HTERT RPE-1 (cell line): ENCODE results near the gene PGLYRP2.
"Not testable (repeated sequence)": the region's sequence is repeated elsewhere in the genome, so short reads cannot be mapped to it uniquely, and the experiment has no call there.

Source experiments
- in situ Hi-C: fragments of 300-500 bp; cut with MboI; formaldehyde crosslinking; loops from 4 replicates; pipeline ENCODE4 v1.14.3; 2020; ENCODE audit warnings: low sequenced_read_pairs

PGLYRP2 gene

DNA sequence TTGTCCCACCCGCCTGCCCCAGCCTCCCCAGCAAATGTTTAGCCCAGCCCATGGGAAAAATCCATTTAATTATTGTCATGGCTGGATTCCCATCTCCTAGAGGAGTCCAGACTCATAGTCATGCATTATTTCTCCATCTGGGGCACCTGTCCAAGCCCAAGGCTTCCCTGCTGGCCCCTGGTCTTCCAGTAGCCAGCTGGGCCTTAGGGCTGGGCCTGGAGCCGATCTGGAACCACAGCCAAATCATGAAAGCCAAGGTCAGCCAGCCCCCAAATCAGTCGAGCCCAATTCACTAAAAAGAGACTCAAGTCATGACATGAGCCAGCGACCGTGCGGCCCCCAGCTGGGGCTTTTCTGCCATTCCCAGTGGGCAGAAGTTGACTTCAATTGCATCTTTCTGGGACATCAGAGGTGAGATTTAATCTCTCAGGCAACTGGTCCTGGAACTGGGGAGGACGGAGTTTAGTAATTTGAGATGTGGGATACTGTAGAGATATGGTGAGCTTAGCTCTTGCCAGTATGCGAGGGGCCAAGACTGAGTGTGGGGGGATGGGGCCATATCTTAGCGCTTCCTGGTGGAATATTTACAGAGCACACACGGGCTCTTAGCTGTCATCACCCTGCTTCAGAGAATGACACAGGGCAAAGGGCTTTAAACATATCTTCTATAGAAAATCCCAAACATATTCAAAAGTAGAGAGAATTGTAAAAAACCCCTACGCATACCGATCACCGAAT, 9.4 kb upstream of the PGLYRP2 start:
- in situ Hi-C loops = no loop called here

DNA sequence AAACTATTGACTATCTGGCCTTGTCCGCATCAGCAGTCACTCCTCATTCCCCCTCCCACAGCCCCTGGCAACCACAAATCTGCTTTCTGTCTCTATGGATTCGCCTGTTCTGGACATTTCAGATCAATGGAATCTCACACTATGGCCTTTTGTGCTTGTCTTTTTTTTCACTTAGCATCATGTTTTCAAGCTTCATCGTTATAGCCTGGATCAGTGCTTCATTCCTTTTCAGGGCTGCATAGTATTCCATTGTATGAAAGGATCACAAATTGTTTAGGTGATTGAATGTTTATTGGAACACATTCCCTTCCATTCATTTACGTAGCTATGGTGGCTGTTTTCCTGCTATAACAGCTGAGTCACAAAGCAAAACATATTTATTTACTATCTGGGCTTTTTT, 7.7 kb upstream of the PGLYRP2 start:
- in situ Hi-C loops = no loop called here

DNA sequence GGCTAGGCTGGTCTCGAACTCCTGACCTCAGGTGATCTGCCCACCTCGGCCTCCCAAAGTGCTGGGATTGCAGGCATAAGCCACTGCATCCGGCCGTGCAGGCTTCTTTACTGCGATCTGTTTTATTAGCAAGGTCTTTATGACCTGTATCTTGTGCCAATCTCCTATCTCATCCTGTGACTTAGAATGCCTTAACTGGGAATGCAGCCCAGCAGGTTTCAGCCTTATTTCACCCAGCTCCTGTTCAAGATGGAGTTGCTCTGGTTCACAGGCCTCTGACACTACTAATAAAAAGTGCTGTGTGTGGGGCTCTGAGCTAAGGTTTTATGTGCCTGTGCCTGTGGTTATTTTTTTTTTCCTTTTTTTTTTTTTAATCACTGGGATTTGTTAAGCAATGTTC, 6.5 kb upstream of the PGLYRP2 start:
- in situ Hi-C loops = not testable (repeated sequence)

DNA sequence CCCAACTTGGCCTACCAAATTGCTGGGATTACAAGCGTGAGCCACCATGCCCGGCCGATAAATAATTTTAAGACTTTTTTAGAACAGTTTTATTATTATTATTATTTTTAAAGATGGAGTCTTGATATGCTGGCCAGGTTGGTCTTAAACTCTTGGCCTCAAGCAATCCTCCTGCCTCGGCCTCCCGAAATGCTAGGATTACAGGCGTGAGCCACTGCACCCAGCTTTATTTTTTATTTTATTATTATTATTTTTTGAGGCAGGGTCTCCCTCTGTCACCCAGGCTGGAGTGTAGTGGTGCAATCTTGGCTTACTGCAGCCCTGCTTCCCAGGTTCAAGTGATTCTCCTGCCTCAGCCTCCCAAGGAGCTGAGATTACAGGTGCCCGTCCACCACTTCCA, 1.7 kb upstream of the PGLYRP2 start:
- in situ Hi-C loops = not testable (repeated sequence)

DNA sequence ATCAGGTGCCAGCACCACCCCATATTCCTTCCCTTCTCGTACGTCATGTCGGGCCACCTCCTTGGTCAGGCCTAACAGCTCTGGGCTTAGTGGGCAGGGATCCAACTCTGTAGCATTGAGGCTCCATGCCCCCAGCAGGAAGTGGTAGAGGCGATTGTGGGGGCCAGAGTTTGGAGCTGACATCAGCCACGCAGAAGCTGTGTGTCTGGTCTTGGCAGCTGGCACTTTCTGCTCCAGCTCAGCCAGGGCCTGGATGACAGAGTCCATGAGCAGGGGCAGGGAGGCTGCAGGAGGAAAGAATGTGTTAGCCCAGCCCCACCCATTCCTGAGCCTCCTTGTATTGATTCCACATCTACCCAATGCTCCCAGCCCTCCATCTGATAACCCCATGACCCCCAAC, 3.0 kb downstream of the PGLYRP2 start:
- in situ Hi-C loops = no loop called here

DNA sequence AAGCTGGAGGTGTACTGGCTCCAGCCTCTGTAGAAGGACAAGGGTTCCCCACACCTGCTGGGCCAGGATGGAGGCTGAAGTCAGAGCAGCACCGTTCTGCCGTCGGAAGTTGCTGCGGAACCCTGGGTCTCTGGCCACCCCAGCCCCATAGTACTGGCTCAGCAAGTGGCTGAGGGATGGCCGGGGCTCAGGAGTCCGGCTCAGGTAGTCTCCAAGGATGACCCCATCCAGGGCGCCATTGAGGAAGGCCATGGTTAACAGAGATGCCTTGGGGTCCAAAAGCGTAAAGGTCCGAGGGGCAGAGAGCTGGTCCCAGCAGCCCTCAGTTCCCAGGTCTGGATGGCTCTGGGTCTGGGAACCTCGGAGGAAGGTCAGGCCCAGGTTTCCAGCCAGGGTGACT, 3.7 kb downstream of the PGLYRP2 start:
- in situ Hi-C loops = no loop called here

DNA sequence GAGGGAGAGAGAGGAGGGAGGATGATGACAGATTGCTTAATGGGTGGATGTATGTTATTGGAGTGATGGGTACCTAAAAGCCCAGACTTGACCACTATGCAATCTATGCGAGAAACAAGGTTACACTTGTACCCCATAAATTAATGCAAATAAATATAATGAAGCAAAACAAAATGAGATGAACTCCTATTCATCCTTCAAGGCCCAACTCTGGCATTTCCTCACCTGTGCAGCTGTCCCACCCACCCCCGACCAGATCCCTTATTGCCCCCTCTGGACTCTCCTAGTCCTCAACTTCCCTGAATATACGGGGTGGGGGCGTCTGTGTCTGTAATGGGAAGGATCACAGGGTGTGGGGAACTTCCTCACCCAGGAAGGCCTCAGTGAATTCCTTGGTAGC, 4.1 kb downstream of the PGLYRP2 start:
- in situ Hi-C loops = no loop called here

DNA sequence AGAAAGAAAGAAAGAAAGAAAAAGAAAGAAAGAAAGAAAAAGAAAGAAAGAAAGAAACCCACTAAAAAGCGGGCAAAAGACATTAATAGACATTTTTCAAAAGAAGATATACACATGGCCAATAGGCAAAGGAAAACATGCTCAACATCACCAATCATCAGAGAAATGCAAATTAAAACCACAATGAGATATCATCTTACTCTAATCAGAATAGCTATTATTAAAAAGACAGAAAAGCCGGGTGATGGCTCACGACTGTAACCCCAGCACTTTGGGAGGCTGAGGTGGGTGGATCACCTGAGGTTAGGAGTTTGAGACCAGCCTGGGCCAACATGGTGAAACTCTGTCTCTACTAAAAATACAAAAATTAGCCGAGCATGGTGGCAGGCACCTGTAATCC, 5.5 kb downstream of the PGLYRP2 start:
- in situ Hi-C loops = not testable (repeated sequence)

DNA sequence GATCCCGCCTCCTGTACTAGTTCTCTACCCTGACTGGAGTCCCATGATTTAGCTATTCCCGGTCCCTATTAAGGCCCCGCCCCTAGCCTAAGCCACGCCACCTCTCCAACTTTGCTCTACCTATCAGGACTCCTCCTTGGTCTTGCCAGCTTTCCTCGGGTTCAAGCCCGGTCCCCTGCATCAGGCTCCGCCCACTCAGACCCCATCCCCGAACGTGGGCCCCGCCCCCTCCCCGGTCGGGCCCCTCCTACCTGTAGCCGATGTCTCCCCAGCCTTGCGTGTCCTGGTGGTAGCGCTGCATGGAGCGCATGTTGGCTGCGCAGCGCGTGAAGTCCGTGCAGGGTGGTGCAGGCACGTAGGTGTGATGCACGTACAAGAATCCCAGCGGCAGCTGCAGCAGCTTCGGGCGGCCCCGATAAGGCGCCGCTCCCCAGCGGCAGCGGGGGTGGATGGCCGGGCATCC, 7.6 kb downstream of the PGLYRP2 start:
- in situ Hi-C loops = no loop called here

DNA sequence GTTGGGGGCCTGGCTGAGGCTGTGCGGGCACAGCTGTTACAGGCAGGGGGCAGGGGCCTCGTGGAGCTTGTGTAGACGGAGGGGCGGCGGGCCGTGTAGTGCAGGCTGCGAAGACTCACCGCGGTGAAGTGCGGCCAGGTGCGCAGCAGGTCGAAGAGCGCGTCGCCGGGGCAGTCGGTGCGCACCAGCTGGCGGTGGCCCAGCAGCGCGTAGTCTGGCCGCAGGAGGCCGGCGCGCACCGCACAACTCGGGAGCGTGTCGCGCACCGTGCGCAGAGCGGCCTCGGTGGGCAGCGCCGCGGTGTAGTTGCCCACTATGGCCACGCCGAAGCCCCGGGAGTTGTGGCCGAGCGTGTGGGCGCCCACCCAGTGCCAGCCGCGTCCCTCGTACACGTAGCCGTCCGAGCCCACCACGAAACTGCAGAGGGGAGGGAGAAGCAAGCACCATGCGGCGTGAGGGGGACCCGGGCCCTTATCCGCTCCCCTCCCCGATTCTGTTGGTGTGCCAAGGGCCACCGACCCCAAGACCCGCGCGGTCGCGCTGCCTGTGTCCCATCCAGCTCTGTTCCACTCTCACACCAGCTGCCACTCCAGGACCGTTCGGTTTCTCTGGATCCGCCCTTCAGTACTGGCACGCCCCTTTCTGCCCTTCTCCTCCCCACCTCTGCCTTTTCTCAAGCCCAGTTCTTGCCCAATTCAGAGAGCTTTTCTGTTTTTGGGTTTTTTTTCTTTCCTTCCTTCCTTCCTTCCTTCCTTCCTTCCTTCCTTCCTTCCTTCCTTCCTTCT, 9.6 kb downstream of the PGLYRP2 start:
- in situ Hi-C loops = no loop called here

DNA sequence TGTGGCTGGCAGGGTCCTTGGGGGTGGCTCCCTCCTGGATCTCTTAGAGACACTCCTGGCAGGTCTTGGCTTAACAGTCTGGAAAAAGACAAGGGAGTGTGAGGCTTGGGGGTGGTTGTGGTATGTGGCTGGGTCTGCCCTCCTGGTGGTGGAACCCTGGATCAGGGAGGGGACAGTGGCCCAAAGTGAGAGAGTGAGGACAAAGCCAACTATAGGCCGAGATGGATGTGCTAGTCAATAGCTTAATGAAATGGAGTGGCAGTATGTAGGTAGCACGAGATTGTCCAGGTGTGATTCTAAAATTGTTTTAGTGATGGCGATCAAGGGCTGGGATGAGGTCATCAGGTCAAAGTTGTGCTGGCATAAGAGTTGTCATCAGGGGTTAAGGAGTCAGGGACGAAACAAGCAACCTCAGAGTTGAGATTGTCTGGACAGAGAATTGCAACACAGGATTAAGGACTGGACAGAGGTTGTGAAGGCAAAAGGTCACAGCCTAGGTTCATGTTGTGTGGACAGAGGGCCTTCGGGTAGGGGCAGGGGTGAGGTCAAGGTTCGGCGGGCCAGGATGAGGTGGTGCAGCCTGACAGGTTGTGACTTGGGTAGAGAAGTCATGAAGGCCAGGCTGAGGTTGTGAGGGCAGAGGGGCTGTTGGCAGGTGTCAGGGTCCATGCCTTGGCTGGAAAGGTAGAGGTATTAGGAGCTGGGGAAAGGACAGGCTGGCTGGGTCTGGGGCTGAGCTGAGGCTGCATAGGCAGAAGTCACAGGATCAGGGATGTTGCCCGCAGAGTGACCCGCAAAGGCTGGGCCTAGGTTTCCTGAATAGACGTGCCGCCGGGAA, 10.4 kb downstream of the PGLYRP2 start:
- in situ Hi-C loops = no loop called here

DNA sequence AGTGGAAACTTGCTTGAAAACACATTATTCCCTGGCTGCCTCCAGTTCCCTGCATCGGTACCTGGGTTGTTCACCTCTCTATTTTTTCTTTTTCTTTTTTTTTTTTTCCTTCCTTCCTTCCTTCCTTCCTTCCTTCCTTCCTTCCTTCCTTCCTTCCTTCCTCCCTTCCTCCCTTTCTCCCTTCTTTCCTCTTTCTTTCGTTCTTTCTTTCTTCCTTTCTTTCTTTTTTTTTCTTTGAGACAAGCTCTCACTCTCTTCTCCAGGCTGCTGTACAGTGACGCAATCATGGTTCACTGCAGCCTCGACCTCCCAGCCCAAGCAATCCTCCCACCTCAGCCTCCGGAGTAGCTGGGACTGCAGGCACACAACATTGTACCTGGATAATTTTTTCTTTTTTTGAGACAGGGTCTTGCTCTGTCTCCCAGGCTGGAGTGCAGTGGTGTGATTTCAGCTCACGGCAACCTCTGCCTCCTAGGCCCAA, 11.5 kb downstream of the PGLYRP2 start:
- in situ Hi-C loops = no loop called here

DNA sequence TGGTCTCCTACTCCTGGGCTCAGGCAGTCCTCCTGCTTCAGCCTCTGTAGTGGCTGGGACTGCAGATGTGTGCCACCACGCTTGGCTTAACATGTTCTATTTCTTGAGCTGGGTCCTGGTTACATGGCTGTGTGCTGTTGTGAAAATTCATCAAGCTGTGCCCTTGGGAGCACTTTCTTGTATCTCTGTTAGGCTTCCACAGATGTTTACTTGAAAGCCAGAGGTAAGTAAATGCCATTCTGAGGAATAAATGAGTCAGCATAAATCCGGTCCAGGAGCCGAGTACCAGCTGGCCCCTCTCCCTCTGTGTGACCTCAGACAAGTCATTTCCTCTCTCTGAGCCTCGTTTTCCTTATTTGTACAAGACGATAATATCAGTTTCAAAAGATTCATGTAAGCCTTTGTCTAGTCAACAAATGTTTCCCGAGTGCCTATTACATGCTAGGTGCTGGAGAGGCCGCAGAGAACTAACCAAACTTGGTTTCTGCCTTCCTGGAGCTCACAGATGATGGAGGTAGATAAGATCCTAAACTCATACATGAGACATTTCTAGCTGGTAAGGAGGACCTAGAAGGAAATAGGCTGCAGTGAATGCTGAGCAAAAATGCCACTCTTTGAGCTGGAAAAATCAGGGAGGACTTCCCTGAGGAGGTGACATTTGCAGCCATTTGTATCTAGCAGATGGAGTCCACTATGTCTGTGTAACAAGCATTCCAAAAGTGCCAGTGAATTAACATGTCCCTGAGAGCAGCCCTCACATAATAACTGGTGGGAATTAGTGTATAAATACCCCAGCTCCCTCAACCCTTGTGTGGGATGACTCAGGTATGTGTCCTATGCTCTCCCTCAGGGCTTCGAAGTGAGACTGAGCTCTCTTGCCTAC, 12.2 kb downstream of the PGLYRP2 start:
- in situ Hi-C loops = no loop called here

DNA sequence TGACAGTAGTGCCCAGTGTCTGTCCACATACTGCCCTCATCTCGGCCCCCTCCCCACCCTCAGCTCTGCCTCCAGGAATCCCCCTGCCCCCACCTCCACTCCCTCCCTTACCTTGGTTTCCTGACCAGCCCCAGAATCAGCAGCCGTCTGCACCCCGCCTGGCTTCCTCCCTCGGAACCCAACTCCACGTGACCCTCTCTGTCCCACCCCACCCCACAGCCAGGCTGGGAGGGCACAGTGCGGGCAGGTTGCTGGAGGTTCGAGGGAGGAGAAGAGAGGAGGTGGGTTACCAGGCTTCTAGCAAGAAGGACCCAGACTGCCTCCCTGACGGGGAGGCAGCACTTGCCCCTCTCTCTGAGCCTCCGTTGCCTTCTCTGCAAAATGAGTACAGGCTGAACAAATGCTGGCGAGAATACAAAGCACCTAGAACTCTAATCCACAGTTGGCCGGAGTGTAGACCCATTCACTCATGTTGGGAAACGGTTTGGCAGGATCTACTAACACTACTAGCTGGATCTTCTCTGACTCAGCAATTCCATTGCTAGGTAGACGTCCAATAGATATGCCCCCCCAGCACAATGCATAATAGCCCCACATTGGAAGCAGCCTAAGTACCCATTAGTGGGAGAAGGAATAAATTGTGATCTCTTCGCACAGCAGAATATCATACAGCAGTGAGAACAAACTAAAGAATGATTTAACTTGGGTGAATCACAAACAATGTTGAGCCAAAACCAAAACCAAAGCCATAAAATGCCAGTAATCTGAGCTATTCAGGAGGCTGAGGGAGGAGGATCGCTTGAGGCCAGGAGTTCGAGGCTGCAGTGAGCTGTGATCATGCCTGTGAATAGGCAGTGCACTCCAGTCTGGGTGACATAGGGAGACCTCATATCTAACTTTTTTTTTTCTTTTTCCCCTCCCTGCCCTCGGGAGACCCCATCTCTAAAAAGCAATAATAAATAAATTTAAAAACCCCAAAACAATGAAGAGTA, 14.6 kb downstream of the PGLYRP2 start, which contains the start of gene RASAL3:
RASAL3 (minus strand) TSS at position 151 of the 992 bp plus-strand sequence. CDS start 186 bp downstream, outside the sequence.
- in situ Hi-C loops = no loop called here

DNA sequence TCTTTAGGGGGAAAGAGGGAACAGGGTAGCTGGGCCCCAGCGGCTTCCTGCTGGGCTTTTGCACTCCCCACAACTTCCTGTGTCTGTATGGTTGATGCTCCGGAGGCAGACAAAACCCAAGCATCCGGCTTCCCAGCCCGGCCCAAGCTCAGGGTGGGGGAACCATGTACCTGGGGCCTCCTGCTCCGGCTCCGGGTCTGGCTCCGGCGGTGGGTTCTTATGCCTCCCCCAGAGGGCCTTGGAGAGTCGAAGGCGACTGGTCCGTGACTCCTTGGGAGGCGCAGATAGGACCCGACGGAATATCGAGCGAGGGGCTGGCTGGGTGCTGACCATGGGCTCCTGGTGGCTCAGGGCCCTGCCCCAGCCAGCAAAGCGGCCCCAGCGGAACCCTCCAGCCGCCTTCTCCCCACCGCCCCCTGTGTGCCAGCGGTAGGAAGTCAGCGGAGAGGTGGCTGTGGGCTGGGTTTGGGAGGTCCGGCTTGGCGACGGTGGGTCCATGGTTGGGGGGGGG, 15.4 kb downstream of the PGLYRP2 start:
- in situ Hi-C loops = no loop called here

DNA sequence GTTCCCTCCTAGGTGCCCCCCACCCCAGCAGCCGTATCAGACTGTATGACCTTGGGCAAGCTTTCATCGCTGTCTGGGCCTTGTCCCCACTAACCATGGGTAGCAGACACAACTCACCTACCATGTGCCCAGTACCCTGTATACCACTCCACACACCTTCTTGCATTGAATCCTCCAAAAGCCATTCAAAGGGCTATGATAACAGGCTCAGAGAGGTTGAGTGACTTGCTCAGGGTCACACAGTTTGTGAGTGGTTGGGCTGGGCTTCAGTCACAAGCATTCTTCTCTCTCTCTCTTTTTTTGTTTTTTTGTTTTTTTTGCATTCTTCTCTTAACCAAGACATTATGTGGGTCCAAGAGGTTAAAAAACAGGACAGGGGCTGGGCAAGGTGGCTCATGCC, 17.6 kb downstream of the PGLYRP2 start:
- in situ Hi-C loops = no loop called here

DNA sequence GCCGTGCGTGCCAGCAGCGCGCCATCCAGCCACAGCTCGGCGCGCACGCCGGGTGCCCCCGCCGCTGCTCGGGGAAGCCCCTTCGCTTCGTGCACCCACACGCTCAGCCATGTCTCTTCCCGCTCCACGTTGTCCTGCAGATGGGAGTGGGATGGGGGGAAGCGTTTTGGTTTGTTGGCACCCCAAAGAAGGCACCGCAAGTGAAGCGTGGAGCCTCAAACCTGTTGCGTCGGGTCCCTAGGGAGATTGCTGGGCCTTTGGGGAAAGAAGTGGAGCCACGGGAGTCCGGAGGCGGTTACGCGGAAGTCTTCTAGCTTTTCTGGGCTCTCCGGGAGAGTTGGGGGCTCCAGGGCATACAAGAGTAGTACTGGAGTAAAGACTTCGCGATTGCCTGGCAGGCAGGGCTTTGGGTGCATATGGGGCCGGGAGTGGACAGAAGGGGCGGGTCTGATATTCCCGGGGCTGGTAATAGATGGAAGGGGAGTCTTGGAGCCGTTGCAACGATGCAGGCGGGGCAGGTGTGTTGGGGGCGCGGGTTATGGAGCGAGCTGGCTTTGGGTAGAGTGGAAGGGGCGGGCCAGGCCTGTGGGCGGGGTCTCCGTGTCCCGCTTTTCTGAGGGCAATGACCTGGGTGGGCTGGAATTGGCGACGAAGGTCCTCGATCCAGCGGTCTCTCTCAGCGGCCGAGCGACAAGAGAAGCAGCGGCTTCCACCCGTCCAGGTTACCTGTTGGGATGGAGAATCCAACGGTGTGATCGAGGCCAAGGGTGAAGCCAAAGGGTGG, 21.4 kb downstream of the PGLYRP2 start:
- in situ Hi-C loops = no loop called here
